K562 (cell line): ENCODE results near the gene DNPEP. TPM values are rescaled to one million over a fixed set of nuclear protein-coding genes. Genes with fewer than 3 reads are reported as not detected.
A peak's percentile ranks its signal among the peaks of the same experiment; 100 is the strongest.

Experiments used
- BACH1 ChIP-seq: fragments of 200-800 bp; sonication (Bioruptor generic); IDR thresholded peaks from 2 replicates; pipeline ENCODE4 v1.6.1; 2016; ENCODE audit warnings: missing genetic modification characterization, missing compliant biosample characterization
- JUND ChIP-seq, 2 experiments: IDR thresholded peaks; 2 replicates in 1 of 2; 3 replicates in 1 of 2; pipeline ENCODE4 v1.6.1; 2011; ENCODE audit warnings: borderline replicate concordance in 2 of 2, low read depth in 2 of 2, low read length in 2 of 2, improper control_type of control experiment in 1 of 2, missing biosample characterization in 1 of 2, missing genetic modification characterization in 1 of 2, missing genetic modification reagents in 1 of 2
- MCM5 ChIP-seq: fragments of 450-650 bp; IDR thresholded peaks from 2 replicates; pipeline ENCODE4 v1.6.1; 2016; ENCODE audit warnings: low read depth
- MIER1 ChIP-seq: fragments of 450-650 bp; IDR thresholded peaks from 2 replicates; pipeline ENCODE4 v1.6.1; 2016; ENCODE audit warnings: antibody characterized with exemption, mild to moderate bottlenecking, low read depth
- MXD1 ChIP-seq: fragments of 250-450 bp; sonication (Bioruptor Pico); IDR thresholded peaks from 2 replicates; pipeline ENCODE4 v1.8.0; 2021; ENCODE audit warnings: borderline replicate concordance, mild to moderate bottlenecking, moderate library complexity; ENCODE audit not compliant: poor library complexity, severe bottlenecking
- NONO ChIP-seq, 2 experiments: fragments of 200-400 bp in 1 of 2; fragments of 450-650 bp in 1 of 2; formaldehyde crosslinking in 1 of 2; IDR thresholded peaks; 2 replicates each; pipeline ENCODE4 v1.6.1; 2017; ENCODE audit warnings: low read depth in 2 of 2, mild to moderate bottlenecking in 2 of 2, moderate library complexity in 2 of 2, low read length in 1 of 2
- PPARD ChIP-seq: fragments of 250-450 bp; sonication (Bioruptor Pico); IDR thresholded peaks from 2 replicates; pipeline ENCODE4 v1.8.0; 2022; ENCODE audit warnings: inconsistent platforms, mild to moderate bottlenecking, moderate library complexity
- SETDB1 ChIP-seq: IDR thresholded peaks from one replicate; pipeline ENCODE4 v1.6.1; 2012; ENCODE audit warnings: low read length, control low read depth, inconsistent platforms
- ZFP1 ChIP-seq: fragments of 450-650 bp; formaldehyde crosslinking; IDR thresholded peaks from 2 replicates; pipeline ENCODE4 v1.4.0; 2020; ENCODE audit warnings: mild to moderate bottlenecking, mixed read lengths
- ZFX ChIP-seq: sonication (generic); formaldehyde crosslinking; IDR thresholded peaks from 2 replicates; pipeline ENCODE4 v1.8.0; 2022; ENCODE audit warnings: mild to moderate bottlenecking, missing genetic modification reagents, moderate library complexity
- ZNF395 ChIP-seq: fragments of 200-800 bp; sonication (Bioruptor generic); IDR thresholded peaks from 2 replicates; pipeline ENCODE4 v1.6.1; 2017; ENCODE audit warnings: missing genetic modification characterization, missing compliant biosample characterization
- ZNF436 ChIP-seq: fragments of 250-450, 450-650 bp; sonication (Bioruptor Pico); formaldehyde crosslinking; IDR thresholded peaks from 2 replicates; pipeline ENCODE4 v1.7.0; 2020; ENCODE audit warnings: mild to moderate bottlenecking
- ZNF583 ChIP-seq: fragments of 250-450 bp; sonication (Bioruptor Pico); IDR thresholded peaks from 2 replicates; pipeline ENCODE4 v1.4.0; 2020
- polyA plus RNA-seq, 8 experiments: library from polyadenylated mRNA; depleted of rRNA in 4 of 8; stranded (reverse) in 5 of 8; unstranded in 3 of 8; fragments of >200 nt; fragmentation: Nextera tagmentation in 2 of 8; fragmentation: Illumina TruSeq in 1 of 8; extraction: Ambion mirVana in 2 of 8; extraction: Trizol in 1 of 8; gene quantifications; 2 replicates each; pipeline versions ENCODE4 v1.2.1 to v1.2.3, GENCODE V29; 2011 to 2014; ENCODE audit warnings: inconsistent platforms in 1 of 8, missing spikeins in 1 of 8
- total RNA-seq, 7 experiments: library from RNA; depleted of rRNA in 6 of 7; stranded (reverse); fragments of >200 nt in 6 of 7; fragmentation: Illumina TruSeq in 2 of 7; extraction: Trizol in 2 of 7; gene quantifications; 2 replicates each; pipeline versions ENCODE4 v1.2.1 to v1.2.3, GENCODE V29; 2011 to 2021; ENCODE audit warnings: low replicate concordance in 1 of 7
- TF ChIP-seq, protein P1 (sequence below), 2 experiments: IDR thresholded peaks; 2 replicates each; pipeline ENCODE4 v1.6.1; 2011; ENCODE audit warnings: borderline replicate concordance in 1 of 2, control low read depth in 1 of 2, low read depth in 1 of 2, low read length in 1 of 2, mild to moderate bottlenecking in 1 of 2, mixed read lengths in 1 of 2, moderate library complexity in 1 of 2; ENCODE audit not compliant: insufficient read depth in 1 of 2, insufficient read length in 1 of 2, poor library complexity in 1 of 2, severe bottlenecking in 1 of 2; ENCODE audit errors: extremely low read depth in 1 of 2
- TF ChIP-seq, protein P2 (sequence below): IDR thresholded peaks from 3 replicates; pipeline ENCODE4 v1.6.1; 2011; ENCODE audit warnings: borderline replicate concordance, mild to moderate bottlenecking, moderate library complexity; ENCODE audit not compliant: insufficient read length; ENCODE audit errors: extremely low read depth
- TF ChIP-seq, protein P3 (sequence below): fragments of 250-450 bp; sonication (Bioruptor Pico); IDR thresholded peaks from 2 replicates; pipeline ENCODE4 v1.8.0; 2022; ENCODE audit warnings: moderate library complexity, mild to moderate bottlenecking, inconsistent platforms

Gene DNPEP
- total and polyA plus RNA-seq, 9 of the 15 experiments (the other 6 are each of a cell fraction or from before 2014, with no cell fraction given) = 34.6 to 71.4 (median 45.5) TPM

- peak; percentile 34; the same call in 1 of the 2 replicates for TF ChIP-seq JUND (IDR thresholded peaks at IDR 0.05; ENCODE audit: borderline replicate concordance, low read depth, low read length)
- TF ChIP-seq JUND (tag; IDR thresholded peaks at IDR 0.05; ENCODE audit: borderline replicate concordance, low read depth, low read length) = no peak
- TF ChIP-seq, protein P1, sequence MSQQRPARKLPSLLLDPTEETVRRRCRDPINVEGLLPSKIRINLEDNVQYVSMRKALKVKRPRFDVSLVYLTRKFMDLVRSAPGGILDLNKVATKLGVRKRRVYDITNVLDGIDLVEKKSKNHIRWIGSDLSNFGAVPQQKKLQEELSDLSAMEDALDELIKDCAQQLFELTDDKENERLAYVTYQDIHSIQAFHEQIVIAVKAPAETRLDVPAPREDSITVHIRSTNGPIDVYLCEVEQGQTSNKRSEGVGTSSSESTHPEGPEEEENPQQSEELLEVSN (IDR thresholded peaks at IDR 0.05; ENCODE audit: borderline replicate concordance in 1 of 2, extremely low read depth in 1 of 2, insufficient read depth in 1 of 2, insufficient read length in 1 of 2, low read depth in 1 of 2, low read length in 1 of 2, poor library complexity in 1 of 2, severe bottlenecking in 1 of 2) = peak; percentile 69 to 84
- no peak for TF ChIP-seq MIER1
- no peak for TF ChIP-seq SETDB1
- TF ChIP-seq, protein P2, sequence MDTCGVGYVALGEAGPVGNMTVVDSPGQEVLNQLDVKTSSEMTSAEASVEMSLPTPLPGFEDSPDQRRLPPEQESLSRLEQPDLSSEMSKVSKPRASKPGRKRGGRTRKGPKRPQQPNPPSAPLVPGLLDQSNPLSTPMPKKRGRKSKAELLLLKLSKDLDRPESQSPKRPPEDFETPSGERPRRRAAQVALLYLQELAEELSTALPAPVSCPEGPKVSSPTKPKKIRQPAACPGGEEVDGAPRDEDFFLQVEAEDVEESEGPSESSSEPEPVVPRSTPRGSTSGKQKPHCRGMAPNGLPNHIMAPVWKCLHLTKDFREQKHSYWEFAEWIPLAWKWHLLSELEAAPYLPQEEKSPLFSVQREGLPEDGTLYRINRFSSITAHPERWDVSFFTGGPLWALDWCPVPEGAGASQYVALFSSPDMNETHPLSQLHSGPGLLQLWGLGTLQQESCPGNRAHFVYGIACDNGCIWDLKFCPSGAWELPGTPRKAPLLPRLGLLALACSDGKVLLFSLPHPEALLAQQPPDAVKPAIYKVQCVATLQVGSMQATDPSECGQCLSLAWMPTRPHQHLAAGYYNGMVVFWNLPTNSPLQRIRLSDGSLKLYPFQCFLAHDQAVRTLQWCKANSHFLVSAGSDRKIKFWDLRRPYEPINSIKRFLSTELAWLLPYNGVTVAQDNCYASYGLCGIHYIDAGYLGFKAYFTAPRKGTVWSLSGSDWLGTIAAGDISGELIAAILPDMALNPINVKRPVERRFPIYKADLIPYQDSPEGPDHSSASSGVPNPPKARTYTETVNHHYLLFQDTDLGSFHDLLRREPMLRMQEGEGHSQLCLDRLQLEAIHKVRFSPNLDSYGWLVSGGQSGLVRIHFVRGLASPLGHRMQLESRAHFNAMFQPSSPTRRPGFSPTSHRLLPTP = no peak
- TF ChIP-seq, protein P3, sequence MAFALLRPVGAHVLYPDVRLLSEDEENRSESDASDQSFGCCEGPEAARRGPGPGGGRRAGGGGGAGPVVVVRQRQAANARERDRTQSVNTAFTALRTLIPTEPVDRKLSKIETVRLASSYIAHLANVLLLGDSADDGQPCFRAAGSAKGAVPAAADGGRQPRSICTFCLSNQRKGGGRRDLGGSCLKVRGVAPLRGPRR (CRISPR knock-in tag) = no peak
- no peak for TF ChIP-seq PPARD (CRISPR knock-in tag)
- no peak for TF ChIP-seq ZNF436 (CRISPR knock-in tag)
- TF ChIP-seq ZNF395 (CRISPR knock-in tag) = no peak
- no peak for TF ChIP-seq ZFP1 (CRISPR knock-in tag)
- peak in 1 of 2 experiments; percentile 42; a peak in 1 of 4 replicates for TF ChIP-seq NONO (IDR thresholded peaks at IDR 0.05; ENCODE audit: low read depth in 2 of 2, low read length in 1 of 2)
- TF ChIP-seq ZNF583 = no peak
- TF ChIP-seq MCM5 = no peak
- no peak for TF ChIP-seq BACH1
- TF ChIP-seq ZFX (CRISPR knock-in tag) = peak; percentile 73
- TF ChIP-seq MXD1 (CRISPR knock-in tag) = no peak
Measured at GRCh38 chr2:219388121-219388906, 602 bp upstream of the DNPEP start (continued).
